ENCODE measurements around the gene HOXD8.

Gene HOXD8

DNA sequence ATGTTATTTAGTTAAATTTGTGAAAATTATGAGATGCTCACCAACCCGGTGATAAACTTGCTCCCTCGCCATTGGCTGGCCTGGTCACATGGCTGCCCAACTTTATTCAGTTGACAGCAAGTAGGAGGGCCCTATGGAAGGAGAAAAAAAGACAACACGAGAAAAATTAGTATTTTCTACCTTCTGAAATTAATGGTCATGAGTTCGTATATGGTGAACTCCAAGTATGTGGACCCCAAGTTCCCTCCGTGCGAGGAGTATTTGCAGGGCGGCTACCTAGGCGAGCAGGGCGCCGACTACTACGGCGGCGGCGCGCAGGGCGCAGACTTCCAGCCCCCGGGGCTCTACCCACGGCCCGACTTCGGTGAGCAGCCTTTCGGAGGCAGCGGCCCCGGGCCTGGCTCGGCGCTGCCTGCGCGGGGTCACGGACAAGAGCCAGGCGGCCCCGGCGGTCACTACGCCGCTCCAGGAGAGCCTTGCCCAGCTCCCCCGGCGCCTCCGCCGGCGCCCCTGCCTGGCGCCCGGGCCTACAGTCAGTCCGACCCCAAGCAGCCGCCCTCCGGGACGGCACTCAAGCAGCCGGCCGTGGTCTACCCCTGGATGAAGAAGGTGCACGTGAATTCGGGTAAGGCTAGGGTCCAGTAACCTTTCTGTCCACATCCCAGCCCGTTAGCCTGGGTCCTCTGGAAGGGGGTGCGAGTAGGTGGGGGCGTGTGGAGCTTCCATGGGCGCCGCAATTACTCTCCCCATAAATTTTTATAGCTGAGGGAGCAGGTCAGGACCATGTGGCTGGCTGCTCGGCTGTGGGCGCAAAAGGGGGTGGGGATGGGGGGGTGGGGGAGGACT, 22.2 kb downstream of the HOXD8 start, which contains the start of gene HOXD4:
Gene HOXD4, plus strand, starts transcription at position 109 of the 846 bp plus-strand sequence. Its CDS starts 84 bp downstream, at position 193.
- FAIRE-seq = no peak
- DNase-seq (ENCODE audit: insufficient read length, low spot score) = no peak
- TF ChIP-seq, protein P1, sequence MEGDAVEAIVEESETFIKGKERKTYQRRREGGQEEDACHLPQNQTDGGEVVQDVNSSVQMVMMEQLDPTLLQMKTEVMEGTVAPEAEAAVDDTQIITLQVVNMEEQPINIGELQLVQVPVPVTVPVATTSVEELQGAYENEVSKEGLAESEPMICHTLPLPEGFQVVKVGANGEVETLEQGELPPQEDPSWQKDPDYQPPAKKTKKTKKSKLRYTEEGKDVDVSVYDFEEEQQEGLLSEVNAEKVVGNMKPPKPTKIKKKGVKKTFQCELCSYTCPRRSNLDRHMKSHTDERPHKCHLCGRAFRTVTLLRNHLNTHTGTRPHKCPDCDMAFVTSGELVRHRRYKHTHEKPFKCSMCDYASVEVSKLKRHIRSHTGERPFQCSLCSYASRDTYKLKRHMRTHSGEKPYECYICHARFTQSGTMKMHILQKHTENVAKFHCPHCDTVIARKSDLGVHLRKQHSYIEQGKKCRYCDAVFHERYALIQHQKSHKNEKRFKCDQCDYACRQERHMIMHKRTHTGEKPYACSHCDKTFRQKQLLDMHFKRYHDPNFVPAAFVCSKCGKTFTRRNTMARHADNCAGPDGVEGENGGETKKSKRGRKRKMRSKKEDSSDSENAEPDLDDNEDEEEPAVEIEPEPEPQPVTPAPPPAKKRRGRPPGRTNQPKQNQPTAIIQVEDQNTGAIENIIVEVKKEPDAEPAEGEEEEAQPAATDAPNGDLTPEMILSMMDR (IDR thresholded peaks at IDR 0.05; ENCODE audit: insufficient read depth, missing control alignments) = no peak

- FAIRE-seq = no peak
- no peak for DNase-seq (ENCODE audit: insufficient read length, low spot score)
Measured at GRCh38 chr2:176152350-176153181, 23.1 kb downstream of the HOXD8 start.

DNA sequence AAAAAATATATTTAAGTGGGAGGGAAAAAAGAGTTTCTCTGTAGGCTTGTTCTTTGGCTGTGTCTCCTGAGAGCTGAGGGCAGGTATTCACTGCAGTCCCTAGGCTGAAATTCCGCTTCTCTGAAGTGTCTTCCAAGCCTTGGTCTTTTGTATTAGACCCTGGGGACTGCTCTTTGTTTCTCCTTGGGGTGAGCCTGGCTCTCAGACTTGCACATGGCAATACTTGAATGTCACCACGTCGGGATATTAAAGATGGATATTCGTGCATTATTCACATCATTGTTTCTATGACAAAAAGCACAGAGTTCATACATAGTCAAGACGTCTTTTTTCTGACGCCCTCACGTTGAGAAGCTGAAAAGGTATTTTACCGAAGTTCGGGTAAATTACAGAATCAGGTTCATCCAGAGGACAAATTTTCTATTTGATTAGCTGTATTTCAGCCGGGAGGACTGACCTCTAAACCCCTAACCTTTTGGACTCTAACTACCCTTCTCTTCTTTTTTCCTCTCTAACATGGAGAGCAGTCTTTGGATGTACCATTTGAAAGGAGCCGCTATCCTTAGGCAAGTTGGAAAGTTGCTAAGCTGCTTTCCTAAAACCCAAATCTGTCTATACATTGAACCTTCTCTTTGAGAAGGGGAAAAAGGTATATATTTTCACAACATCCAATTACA, 25.2 kb downstream of the HOXD8 start:
- TF ChIP-seq, protein P1 (IDR thresholded peaks at IDR 0.05; ENCODE audit: insufficient read depth, missing control alignments) = no peak
- FAIRE-seq = no peak
- DNase-seq (ENCODE audit: insufficient read length, low spot score) = no peak

More at GRCh38 chr2:176152350-176153181, 23.1 kb downstream of the HOXD8 start:
- TF ChIP-seq, protein P1 (IDR thresholded peaks at IDR 0.05; ENCODE audit: insufficient read depth, missing control alignments) = no peak

- FAIRE-seq = no peak
- TF ChIP-seq, protein P1 (IDR thresholded peaks at IDR 0.05; ENCODE audit: insufficient read depth, missing control alignments) = no peak
- no peak for DNase-seq (ENCODE audit: insufficient read length, low spot score)
Measured at GRCh38 chr2:176155356-176156044, 26.0 kb downstream of the HOXD8 start.

DNA sequence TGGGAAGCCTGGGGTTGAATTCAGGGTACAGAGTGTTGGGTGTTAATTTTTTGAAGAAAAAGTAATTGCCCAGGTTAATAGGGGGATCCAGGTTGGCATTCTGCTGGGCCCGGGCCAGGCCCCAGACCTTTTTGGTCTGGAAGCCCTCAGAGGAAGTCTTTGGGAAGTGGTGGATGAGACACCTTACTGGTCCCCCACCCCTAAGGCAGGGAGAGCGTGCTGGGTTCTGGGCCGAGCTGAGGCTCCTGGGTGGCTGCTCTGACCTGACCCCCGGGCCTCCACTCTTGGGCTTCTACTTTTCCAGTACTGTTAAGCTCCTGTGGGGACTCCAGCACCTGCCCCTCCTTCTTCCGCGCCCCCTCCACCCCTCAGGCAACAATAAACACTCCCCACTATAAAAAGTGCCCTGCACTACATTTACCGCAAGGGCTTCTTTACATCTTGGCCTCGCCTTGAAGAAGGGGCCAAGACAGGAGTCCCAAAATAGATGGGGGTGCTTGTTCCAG, 26.8 kb downstream of the HOXD8 start:
- TF ChIP-seq, protein P1 (IDR thresholded peaks at IDR 0.05; ENCODE audit: insufficient read depth, missing control alignments) = no peak
- DNase-seq (ENCODE audit: insufficient read length, low spot score) (no peak), FAIRE-seq (no peak)

DNA sequence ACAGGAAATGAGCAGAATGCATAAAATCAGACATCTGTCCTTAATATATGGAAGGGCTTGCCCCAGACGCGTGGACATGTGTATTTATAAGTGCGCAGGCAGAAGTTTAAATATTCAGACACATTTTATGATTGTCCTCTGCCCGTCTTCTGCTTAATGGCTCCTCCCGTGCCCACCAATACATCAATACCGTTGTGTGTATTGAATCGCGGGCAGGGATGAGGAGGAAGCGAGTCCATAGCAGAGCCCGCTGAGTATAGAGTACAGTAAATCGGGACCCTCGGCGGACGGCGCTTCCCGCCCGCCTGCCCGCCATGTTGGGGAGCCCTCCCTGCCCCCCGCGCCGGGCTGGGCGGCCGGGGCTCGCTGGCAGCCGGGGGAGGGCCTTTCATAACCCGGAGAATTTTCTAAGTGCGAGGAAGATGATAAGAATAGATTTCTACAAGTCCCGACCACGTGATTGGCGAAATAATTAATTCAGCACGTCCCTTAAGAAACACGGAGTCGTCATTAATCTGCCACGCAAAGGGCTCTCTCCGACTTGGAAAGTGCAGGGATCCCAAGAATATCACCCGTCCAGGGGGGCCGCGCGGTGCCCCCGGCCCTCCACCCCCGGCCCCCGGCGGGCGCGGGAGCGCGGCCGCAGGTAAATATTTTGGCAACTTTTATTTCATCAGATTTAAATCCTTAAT, 27.4 kb downstream of the HOXD8 start, which contains the start of gene HOXD3:
Gene HOXD3, plus strand, starts transcription at position 501 of the 692 bp plus-strand sequence. CDS start 11,808 bp downstream, outside the sequence.
- no peak for FAIRE-seq
- TF ChIP-seq, protein P1 (IDR thresholded peaks at IDR 0.05; ENCODE audit: insufficient read depth, missing control alignments) = no peak
- no peak for DNase-seq (ENCODE audit: insufficient read length, low spot score)

Data from D721Med (cell line).